ENCODE data around the gene SYT9.

The SYT9 gene

DNA sequence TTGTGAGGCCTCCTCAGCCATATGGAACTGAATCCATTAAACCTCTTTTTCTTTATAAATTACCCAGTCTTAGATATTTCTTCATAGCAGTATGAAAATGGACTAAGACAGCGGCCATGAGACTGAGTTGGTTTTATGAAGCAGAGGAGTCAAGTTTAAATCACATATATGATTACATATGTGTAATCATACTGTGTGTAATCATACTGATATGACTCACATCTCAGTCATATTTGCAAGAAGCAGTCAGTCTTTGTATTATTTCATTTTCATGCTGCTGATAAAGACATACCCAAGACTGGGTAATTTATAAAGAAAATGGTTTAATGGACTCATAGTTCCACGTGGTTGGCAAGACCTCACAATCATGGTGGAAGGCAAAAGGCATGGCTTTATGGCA, 89.8 kb downstream of the SYT9 start:
- TF ChIP-seq GATA3 (IDR thresholded peaks at IDR 0.05; ENCODE audit: low read depth, low read length), result no peak
- TF ChIP-seq GATA2 (IDR thresholded peaks at IDR 0.05; ENCODE audit: low read depth, low read length), result no peak

DNA sequence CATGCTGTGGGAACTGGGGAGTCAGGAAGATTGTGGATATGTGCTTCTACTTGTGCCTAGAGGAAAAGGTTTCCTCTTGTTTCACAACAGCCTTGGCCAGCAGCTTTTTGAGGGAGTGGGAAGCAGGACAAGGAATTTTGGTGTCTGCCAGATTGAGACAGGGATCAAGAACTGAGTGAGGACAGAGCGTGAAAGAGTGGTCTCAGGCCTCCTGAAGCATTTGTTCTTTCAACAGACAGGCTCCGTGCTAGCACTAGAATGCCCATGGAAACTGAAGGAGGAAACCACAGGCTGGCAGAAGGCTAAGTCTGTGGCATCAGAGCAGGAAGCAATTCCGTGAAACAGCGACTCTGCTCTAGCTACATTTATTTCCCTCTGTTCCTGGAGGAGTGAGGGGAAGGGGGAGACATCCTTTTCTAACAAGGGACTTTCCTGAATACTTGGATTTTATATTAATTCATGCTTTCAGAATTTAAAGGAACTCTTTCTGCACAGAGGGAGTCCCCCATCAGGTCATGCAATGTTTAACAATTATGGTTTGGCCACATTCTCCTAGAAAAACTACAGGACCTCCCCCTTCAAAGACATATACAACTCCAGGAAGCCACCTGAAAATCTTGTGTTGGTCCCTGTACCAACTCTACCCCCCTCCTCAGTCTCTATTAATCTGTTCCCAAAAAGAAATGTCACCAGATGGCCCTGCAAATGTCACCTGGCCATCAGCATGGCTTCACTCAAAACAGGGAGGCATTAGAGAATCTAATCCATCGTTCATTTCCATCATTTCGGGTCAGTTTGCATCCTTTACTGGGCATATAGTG, 96.1 kb downstream of the SYT9 start:
- TF ChIP-seq GATA3 (IDR thresholded peaks at IDR 0.05; ENCODE audit: low read depth, low read length), result no peak
- TF ChIP-seq GATA2 (IDR thresholded peaks at IDR 0.05; ENCODE audit: low read depth, low read length), result no peak

DNA sequence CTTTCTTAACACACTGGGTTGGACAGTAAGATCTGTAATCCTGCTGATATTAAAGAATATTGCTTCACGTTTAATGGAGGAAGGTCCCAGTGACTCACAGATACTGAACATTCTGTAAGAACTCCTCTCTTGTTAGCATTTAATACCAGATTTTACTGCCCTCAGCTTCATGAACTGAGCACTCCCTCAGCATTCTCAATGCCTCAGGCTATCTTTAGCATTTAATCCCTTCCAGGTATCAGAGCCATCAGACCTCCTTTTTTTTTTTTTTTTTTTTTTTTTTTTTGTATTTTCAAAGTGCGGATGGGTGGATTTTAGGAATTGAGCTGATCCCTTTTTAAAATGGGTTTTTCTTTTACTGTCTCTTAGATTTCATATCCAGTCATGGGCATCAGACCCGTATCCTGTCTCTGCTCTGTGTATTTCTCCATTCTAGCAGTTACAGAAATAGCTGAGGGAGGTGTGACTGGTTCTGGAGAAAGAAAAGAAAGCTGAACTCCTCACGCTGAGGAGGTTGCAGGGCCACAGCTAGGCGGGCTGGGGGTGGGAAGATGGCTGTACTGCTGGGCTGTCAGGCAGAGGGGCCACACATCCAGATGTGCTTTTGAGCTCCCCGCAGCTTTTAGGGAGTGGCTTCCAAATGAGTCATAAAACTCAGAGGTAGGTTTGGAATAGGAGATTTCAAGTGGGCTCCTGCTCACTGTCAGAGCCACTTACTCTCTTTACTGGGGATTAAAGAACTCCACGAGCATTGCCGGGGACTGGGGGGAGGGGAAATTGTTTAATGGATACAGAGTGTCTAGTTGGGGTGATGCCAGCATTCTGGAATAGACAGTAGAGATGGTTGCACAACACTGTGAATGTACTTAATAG, 97.0 kb downstream of the SYT9 start:
- no peak for TF ChIP-seq GATA3 (IDR thresholded peaks at IDR 0.05; ENCODE audit: low read depth, low read length)
- no peak for TF ChIP-seq GATA2 (IDR thresholded peaks at IDR 0.05; ENCODE audit: low read depth, low read length)

DNA sequence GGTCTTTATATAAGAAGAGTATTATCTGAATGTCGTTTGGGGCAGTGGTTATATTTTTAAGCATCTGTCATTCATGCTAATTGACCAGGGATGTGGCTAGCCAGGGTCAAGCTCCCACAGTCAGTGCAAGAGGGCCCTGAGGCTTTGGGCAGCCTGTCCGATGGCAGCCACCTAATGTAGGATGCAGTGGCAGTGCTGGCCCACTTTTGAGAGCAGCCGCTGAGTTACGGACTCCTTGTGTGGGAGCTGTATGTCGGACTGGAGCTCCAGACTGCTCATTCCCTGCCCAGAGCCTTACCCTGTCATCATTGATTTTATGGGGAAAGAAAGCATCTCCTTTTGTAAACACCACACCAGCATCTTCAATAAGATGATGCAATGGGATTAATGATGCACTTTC, 99.5 kb downstream of the SYT9 start:
- no peak for TF ChIP-seq GATA3 (IDR thresholded peaks at IDR 0.05; ENCODE audit: low read depth, low read length)
- TF ChIP-seq GATA2 (IDR thresholded peaks at IDR 0.05; ENCODE audit: low read depth, low read length), result no peak

DNA sequence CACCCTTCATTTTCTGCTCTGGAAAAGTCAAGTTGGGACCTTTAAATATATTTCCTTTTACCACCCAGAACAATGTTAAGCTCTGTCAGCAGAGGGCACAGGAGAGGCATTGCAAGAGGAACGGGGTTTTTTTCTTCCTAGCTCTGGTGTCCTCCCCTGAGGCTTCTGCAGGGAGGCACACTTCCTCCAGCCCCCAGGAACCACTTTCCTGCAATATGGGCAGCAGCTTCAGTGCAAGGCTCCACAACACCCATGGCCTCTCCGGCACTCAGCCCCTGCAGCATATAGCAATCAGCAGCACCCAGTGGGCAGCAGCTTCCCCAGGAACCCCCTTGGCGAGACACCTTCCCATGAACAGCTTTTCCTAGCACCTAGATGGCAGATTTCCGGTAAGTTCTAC, 101.4 kb downstream of the SYT9 start:
- no peak for TF ChIP-seq GATA3 (IDR thresholded peaks at IDR 0.05; ENCODE audit: low read depth, low read length)
- no peak for TF ChIP-seq GATA2 (IDR thresholded peaks at IDR 0.05; ENCODE audit: low read depth, low read length)

DNA sequence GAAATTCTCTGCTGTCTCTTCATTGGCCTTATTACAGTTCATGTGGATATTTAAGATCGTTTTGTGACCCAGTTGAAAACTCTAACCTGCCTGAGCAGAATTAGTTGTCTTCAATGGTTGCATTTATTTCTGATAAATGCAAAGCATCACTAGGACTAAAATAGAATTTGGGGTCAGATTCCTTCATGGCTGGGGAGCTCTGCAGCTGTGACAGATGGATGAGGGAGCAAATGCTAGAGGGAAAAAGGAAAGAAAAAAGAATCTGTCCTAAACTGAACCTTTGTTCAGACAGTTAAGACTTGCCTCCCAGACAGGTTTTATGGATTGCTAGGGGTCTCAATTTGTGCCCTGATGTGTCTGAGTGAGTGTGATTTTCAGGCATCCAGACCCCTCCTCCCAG, 113.0 kb downstream of the SYT9 start:
- TF ChIP-seq GATA3 (IDR thresholded peaks at IDR 0.05; ENCODE audit: low read depth, low read length), result no peak
- TF ChIP-seq GATA2 (IDR thresholded peaks at IDR 0.05; ENCODE audit: low read depth, low read length), result no peak

DNA sequence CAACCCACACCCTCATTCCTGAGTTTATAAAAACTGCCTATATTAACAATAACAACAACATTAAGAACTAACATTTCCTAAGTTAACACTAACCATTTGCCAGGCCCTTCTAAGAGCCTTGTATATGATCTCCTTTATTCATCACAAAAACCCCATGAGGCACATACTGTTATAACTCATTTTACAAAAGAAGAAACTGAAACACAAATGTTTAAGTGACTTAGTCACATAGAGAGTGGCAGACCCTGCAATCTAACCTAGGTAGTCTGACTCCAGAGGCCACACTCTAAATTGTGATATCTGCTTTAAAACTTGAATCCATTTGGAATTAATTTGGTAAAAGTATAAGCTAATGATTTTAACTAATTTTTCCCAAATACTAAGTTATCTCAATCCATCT, 116.1 kb downstream of the SYT9 start:
- no peak for TF ChIP-seq GATA2 (IDR thresholded peaks at IDR 0.05; ENCODE audit: low read depth, low read length)
- TF ChIP-seq GATA3 (IDR thresholded peaks at IDR 0.05; ENCODE audit: low read depth, low read length), result no peak

DNA sequence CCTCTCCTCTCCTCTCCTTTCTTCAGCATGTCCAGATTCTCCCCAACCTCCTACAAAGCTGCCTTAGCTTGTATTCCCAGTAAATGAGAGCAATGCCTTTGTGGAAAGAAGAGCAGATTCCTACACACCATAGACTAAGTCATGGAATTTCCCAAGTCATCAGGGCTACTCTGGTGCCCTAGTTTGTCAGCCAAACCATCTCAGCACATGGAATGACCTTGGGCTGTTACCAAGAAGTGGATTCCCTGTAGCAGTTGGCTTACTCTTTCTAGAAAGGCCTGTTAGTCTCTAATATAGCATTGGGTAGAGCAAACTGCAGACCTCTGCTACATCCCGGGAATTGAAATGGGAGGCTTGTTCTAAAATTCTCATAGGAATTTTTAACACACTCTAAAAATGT, 124.7 kb downstream of the SYT9 start:
- no peak for TF ChIP-seq GATA3 (IDR thresholded peaks at IDR 0.05; ENCODE audit: low read depth, low read length)
- TF ChIP-seq GATA2 (IDR thresholded peaks at IDR 0.05; ENCODE audit: low read depth, low read length), result no peak

DNA sequence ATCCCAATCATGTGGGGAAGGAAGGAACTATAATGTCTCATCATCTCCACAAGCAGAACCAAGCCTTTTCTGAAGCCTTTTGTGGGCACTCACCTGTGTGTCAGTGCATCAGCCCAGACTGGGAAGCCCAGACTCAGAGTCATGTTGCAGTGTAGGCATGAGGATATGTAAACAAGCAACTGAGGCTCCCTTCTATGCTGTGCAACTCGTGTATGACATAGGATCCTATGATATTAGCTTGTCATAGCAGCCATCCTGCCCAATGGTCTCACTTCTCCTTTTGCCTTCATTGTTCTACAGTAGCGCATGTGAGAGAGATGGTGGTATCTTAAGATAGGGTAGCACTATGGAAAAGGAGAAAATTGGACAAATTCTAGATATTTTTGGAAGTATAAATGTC, 130.2 kb downstream of the SYT9 start:
- TF ChIP-seq GATA2 (IDR thresholded peaks at IDR 0.05; ENCODE audit: low read depth, low read length), result no peak
- no peak for TF ChIP-seq GATA3 (IDR thresholded peaks at IDR 0.05; ENCODE audit: low read depth, low read length)

DNA sequence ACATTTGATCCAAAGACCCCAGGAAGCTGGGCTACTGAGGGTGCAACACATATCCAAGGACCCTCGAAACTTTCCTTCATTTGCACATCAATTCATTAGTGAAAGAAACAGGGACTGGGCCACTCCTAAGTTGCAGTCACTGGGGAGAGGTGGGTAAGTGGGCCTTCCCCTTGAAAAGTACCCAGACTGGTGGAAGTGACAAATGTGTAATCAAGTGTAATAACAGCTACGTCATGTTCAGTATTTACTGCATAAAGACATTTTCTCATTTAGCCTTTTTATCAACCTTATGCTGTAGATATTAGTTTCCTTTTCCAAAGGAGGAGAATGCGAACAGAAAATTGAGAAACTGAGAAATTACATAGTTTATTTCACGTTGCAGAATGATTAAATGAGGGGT, 131.7 kb downstream of the SYT9 start:
- TF ChIP-seq GATA3 (IDR thresholded peaks at IDR 0.05; ENCODE audit: low read depth, low read length) (no peak), GATA2 (IDR thresholded peaks at IDR 0.05; ENCODE audit: low read depth, low read length) (no peak)

DNA sequence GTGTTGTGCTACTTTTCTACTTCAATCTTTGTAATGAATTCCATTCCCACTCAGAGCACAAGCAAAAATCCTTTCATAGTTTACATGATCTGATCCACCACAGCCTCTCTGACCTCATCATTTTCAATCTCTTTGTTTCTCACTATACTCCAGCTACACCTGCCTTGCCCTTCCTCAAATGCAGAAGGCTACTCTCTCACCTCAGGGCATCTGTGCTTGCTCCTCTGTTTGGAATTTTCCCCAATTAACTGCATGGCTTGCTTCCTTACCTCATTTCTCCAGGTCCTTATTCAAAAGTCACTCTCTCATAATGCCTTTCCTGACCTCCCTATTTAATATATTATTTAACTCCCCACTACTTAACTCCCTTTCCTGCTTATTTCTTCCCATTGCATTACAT, 133.0 kb downstream of the SYT9 start:
- no peak for TF ChIP-seq GATA3 (IDR thresholded peaks at IDR 0.05; ENCODE audit: low read depth, low read length)
- no peak for TF ChIP-seq GATA2 (IDR thresholded peaks at IDR 0.05; ENCODE audit: low read depth, low read length)

DNA sequence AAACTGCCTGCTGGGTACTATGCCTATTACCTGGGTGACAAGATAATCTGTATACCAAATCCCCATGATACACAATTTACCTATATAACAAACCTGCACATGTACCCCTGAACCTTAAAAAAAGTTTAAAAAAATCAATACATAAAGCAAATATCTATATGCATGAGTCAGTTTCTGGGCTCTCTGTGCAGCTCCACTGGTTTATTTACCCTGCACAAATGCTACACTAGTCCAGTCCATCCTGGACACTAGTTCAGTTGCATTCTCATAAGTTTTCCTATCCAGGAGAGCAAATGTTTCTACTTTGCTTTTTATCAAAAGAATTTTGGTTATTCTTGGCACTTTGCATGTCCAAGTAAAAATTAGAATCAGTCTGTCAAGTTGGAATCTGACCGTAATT, 133.8 kb downstream of the SYT9 start:
- TF ChIP-seq GATA2 (IDR thresholded peaks at IDR 0.05; ENCODE audit: low read depth, low read length), result no peak
- no peak for TF ChIP-seq GATA3 (IDR thresholded peaks at IDR 0.05; ENCODE audit: low read depth, low read length)

DNA sequence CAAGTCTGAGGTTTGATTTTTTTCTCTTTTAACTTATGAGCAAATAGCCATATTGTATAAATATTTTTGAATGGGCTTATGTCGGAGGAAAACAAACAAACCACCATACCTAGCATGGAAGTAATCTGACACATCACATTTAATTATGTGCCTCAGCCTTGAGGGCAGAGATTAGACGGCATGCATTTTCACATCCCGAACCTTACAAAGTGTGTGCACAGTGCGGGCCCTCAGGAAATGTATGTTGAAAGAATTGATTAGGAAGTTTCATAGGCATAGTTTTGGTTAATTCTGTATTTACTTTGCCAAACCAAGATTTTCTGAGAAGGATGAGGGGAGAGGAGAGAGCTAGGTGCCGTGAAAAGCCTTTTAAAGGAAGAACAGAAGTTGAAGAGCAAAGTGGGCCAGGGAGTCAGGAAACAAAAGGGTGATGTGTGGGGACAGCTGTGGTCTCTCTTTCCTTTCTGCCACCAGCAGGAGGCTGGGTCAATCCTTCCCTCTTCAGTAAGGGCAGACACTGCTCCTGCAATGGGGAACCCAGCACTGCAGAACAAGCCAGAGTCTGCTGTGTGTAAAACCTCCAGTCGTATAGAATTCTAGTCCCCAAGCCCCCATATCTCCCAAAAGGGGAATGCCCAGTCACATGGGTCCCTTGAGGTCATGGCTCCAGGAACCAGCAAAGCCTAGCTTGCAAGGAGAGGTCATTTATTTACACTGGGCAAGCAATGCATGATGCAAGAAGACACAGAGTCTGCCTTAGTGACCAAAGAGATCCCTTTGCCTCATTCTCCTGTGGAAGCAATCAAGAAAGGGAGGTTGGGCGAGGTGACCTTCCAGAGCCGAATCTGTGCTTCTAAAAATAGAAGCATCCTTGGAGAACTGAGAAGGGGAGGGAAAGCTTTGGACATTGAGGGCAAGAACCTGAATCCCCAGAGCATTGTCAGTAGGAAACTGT, 162.5 kb downstream of the SYT9 start:
- TF ChIP-seq GATA2 (IDR thresholded peaks at IDR 0.05; ENCODE audit: low read depth, low read length), result no peak
- no peak for TF ChIP-seq GATA3 (IDR thresholded peaks at IDR 0.05; ENCODE audit: low read depth, low read length)
